Urinary bladder (tissue), 4 donors: ENCODE data around the gene MGMT. TPM values are rescaled to one million over a fixed set of nuclear protein-coding genes. Genes with fewer than 3 reads are reported as not detected.

ENCODE experiments used
- DNase-seq: peaks from one replicate; pipeline ENCODE4 v3.0.0-alpha.2; 2015; ENCODE audit errors: extremely low spot score
- H3K27ac ChIP-seq: one replicate; pipeline ENCODE4 v1.5.1; 2013; ENCODE audit warnings: low read depth, mild to moderate bottlenecking, moderate library complexity
- H3K36me3 ChIP-seq: one replicate; pipeline ENCODE4 v1.6.1; 2013; ENCODE audit warnings: mild to moderate bottlenecking, moderate library complexity; ENCODE audit not compliant: insufficient read depth
- H3K4me1 ChIP-seq: one replicate; pipeline ENCODE4 v1.6.1; 2013; ENCODE audit warnings: mild to moderate bottlenecking, moderate library complexity; ENCODE audit not compliant: insufficient read depth
- H3K4me3 ChIP-seq: one replicate; pipeline ENCODE4 v1.5.1; 2013; ENCODE audit warnings: low read depth, low read length
- WGBS: extraction: QIAGEN DNeasy Blood & Tissue Kit; methylation state at CpG from one replicate; pipeline ENCODE4 v1.1.7; 2013; 5-methylcytosine and 5-hydroxymethylcytosine counted together
- polyA plus RNA-seq: library from polyadenylated mRNA; stranded (reverse); fragments of 200-250 nt; gene quantifications from one replicate; pipeline ENCODE4 v1.2.3, GENCODE V29; 2013
- total RNA-seq: library from RNA; depleted of rRNA; stranded (reverse); fragments of >200 nt; gene quantifications from one replicate; pipeline ENCODE4 v1.2.3, GENCODE V29; 2014
- donor health status: healthy with polysubstance abuse.
- donor health status: healthy.

Gene MGMT
- total and polyA plus RNA-seq, 2 donors, result 19.5 to 28.5 TPM

GRCh38 chr10:129442866-129443265, 24.2 kb upstream of the MGMT start:
- H3K36me3 ChIP-seq, result no peaks in the 10 kb centered on the region
- DNase-seq, result no peak
- no peaks in the 10 kb centered on the region for H3K4me1 ChIP-seq
- 84% methylated on average over 7 of the region's 7 CpGs for WGBS
- H3K4me3 ChIP-seq, result no peak overlapping the region
- no peak overlapping the region for H3K27ac ChIP-seq

- H3K27ac ChIP-seq, result no peak overlapping the region
- WGBS, result 66% methylated on average over 2 of the region's 2 CpGs
- DNase-seq, result no peak
- no peak overlapping the region for H3K4me3 ChIP-seq
- H3K4me1 ChIP-seq, result no peaks in the 10 kb centered on the region
- no peaks in the 10 kb centered on the region for H3K36me3 ChIP-seq
Observed at GRCh38 chr10:129444359-129444758, 22.7 kb upstream of the MGMT start.

DNA sequence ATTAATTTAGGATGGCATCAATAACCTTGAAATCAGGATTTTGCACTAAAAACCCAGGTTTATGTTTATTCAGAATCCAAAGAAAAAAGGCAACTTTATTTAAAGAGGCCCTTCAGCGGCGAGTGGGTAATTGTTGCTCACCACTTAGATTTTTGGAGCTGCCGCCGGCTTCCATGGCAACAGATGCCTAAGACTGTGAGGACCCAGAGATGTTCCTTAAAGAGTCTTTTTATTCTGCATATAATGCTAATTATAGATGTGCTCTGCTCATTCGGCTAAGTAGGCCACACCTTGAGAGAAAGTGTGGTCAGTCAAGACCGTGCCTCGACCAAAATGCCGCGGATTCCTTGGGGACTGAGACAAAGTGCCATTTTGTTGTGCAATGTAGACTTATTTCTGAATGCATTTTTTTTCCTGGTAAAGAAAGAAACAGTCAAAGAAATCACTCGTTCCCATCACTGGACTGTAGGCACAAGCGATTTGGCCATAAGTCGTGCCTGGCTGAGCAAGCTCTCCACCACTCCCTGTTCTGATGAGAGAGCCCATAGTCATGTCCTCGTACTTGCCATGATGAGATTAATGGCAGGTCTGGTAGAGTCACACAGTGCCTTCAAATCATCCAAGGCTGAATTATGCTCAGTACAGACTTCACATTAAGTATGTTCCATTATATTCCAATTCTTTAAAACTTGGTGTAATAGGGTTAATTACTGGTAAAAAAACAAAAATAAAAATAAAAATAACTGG, 21.4 kb upstream of the MGMT start:
- H3K36me3 ChIP-seq, result no peaks in the 10 kb centered on the region
- no peak for DNase-seq
- H3K4me3 ChIP-seq, result no peak overlapping the region
- WGBS, result 92% methylated on average over 13 of the region's 13 CpGs
- no peaks in the 10 kb centered on the region for H3K4me1 ChIP-seq
- no peak overlapping the region for H3K27ac ChIP-seq

- DNase-seq, result no peak
- H3K36me3 ChIP-seq, result no peaks in the 10 kb centered on the region
- H3K4me3 ChIP-seq, result no peak overlapping the region
- no peaks in the 10 kb centered on the region for H3K4me1 ChIP-seq
- 80% methylated on average over 4 of the region's 4 CpGs for WGBS
- no peak overlapping the region for H3K27ac ChIP-seq
Observed at GRCh38 chr10:129446183-129446581, 20.9 kb upstream of the MGMT start.

DNA sequence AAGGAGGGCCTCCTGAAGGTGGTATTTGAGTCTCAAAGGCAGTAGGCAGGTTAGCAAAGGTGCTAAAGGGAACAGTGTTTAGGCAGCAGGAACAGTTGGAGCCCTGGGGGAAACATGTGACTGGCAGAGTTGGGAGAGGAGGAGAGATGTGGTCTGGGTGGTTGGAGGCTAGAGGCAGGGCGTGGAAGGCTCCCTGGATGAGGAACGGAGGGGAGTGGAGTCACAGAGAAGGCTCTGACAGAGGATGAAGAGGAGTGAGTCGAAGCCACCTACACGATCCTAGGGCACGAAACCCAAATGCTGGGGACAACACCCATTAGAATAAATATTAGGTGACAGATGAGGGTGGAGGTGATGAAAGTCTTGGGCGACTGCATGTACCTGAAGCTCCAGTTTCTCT, 19.6 kb upstream of the MGMT start:
- H3K36me3 ChIP-seq, result no peaks in the 10 kb centered on the region
- no peak overlapping the region for H3K4me3 ChIP-seq
- H3K4me1 ChIP-seq, result no peaks in the 10 kb centered on the region
- no peak for DNase-seq
- WGBS, result 92% methylated on average over 6 of the region's 6 CpGs
- no peak overlapping the region for H3K27ac ChIP-seq

DNA sequence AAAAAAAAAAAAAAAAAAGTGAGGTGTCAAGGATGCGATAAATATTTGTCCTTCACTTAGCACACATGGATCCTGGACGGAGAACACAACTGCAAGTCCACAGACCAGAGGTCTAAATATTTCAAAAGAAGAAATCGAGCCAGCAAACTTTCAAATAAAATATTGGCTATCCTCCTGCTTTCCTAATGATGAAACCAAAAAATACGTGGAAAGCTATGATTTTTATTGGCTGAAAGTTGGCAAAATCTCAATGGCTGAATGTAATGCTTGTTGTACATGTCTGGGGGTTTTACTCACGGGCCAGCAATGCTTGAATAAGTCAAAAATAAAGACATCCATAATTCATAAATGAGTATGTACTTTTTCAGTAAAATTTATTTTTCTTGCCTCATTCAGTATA, 19.0 kb upstream of the MGMT start:
- DNase-seq, result no peak
- Histone ChIP-seq H3K4me3 (no peak overlapping the region), H3K27ac (no peak overlapping the region), H3K4me1 (no peaks in the 10 kb centered on the region), H3K36me3 (no peaks in the 10 kb centered on the region)
- WGBS, result 58% methylated on average over 5 of the region's 5 CpGs

DNA sequence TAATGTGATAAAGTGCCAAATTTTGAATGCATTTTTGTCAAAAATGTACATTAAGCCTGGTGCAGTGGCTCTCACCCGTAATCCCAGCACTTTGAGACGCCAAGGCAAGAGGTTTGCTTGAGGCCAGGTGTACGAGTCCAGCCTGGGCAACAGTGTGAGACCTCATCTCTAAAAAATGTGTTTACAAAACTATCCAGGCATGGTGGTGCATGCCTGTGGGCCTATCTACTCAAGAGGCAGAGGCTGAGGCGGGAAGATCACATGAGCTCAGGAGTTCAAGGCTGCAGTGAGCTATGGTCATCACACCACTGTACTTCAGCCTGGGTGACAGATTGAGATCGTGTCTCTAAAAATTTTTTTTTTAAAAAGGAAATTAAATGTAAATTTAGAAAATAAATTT, 18.5 kb upstream of the MGMT start:
- DNase-seq, result no peak
- Histone ChIP-seq H3K4me3 (no peak overlapping the region), H3K27ac (no peak overlapping the region), H3K4me1 (no peaks in the 10 kb centered on the region), H3K36me3 (no peaks in the 10 kb centered on the region)
- WGBS, result 88% methylated on average over 5 of the region's 5 CpGs

DNA sequence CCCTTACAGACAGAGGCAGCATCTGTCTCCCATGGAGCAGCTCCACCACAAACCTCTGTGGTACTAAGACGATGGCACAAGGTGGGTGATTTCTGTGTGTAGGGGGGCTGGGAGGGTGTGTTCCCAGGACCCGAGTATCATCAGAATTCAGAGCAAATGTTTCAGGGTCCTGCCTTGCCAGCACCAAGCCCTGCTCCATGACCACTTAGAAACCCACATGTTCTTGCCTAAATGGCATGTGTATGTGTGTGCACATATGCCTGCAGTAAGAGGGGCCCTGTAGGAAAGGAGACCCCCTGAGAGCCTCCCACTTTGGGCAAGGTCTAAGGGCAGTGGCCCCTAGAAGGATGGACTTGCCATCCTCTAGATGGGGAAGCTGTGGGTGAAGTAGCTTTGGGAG, 17.1 kb upstream of the MGMT start:
- Histone ChIP-seq H3K36me3 (no peaks in the 10 kb centered on the region), H3K4me3 (no peak overlapping the region), H3K4me1 (no peaks in the 10 kb centered on the region), H3K27ac (no peak overlapping the region)
- 86% methylated on average over 2 of the region's 2 CpGs for WGBS
- no peak for DNase-seq

GRCh38 chr10:129450391-129450790, 16.6 kb upstream of the MGMT start:
- no peak overlapping the region for H3K27ac ChIP-seq
- no peak overlapping the region for H3K4me3 ChIP-seq
- 87% methylated on average over 3 of the region's 3 CpGs for WGBS
- no peaks in the 10 kb centered on the region for H3K36me3 ChIP-seq
- H3K4me1 ChIP-seq, result no peaks in the 10 kb centered on the region
- DNase-seq, result no peak

- WGBS, result 69% methylated on average over 6 of the region's 6 CpGs
- H3K27ac ChIP-seq, result no peak overlapping the region
- H3K4me3 ChIP-seq, result no peak overlapping the region
- no peaks in the 10 kb centered on the region for H3K36me3 ChIP-seq
- no peaks in the 10 kb centered on the region for H3K4me1 ChIP-seq
- no peak for DNase-seq
Observed at GRCh38 chr10:129455625-129456024, 11.4 kb upstream of the MGMT start.

GRCh38 chr10:129459762-129460539, 7.1 kb upstream of the MGMT start:
- Histone ChIP-seq H3K4me3 (no peak overlapping the region), H3K36me3 (no peaks in the 10 kb centered on the region), H3K27ac (no peak overlapping the region), H3K4me1 (no peaks in the 10 kb centered on the region)
- no peak for DNase-seq
- 92% methylated on average over 10 of the region's 10 CpGs for WGBS

DNA sequence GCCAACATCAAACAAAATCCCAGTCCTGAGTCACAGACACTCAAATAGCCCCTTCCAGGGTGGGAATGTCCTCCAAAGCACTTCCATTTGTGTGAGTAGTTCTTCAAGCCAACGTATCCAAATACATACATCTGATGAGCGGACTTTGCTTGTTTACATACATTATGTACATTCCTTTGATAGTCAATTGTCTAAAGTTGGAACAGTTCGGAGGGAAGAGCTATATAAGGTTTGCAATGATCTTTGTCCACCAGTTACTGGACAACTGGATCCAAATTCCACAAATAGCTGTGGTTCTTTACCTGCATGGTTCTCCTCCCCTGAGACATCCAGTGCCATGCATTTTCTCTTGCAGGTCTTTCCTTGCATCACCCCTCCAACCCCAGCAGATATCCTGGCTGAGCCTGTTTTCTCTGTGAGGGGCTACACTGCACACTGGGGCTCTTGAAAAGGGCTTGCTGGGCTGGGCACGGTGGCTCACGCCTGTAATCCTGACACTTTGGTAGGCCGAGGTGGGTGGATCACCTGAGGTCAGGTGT, 4.7 kb upstream of the MGMT start:
- WGBS, result 86% methylated on average over 6 of the region's 6 CpGs

DNA sequence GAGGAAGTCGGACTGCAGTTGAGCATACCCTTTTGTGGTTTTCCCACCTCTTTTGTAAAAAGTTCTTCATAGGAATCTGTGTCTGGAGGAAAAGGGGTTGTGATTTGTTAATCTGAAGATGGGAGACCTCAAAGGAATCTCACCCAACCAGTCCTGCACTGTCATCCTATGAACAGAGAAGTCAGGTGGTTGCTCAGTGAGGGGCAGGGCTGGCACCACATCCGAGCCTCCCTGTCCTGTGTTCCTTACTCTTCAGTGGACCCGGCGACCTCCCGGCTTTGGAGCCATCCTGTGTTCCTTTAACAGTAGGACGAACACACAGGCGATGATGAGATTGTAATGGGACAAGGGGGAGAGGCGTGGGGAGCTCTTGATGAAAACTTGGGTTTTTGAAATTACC, 2.8 kb upstream of the MGMT start:
- no peaks in the 10 kb centered on the region for H3K4me1 ChIP-seq
- WGBS, result 88% methylated on average over 8 of the region's 8 CpGs
- no peaks in the 10 kb centered on the region for H3K36me3 ChIP-seq
- DNase-seq, result no peak
- H3K27ac ChIP-seq, result no peak overlapping the region
- H3K4me3 ChIP-seq, result no peak overlapping the region

More for the DNA sequence above, 4.7 kb upstream of the MGMT start:
- Histone ChIP-seq H3K27ac (no peak overlapping the region), H3K4me3 (no peak overlapping the region), H3K4me1 (no peaks in the 10 kb centered on the region), H3K36me3 (no peaks in the 10 kb centered on the region)
- DNase-seq, result no peak
